SK-N-SH treated with all-trans-retinoic acid at 6 μM for 48 hours (cell line): ENCODE measurements around the gene FGFR3.

Source experiments
- ATAC-seq: fragments of 200-7000 bp; cut with Tn5 transposase; 3 replicates; pipeline ENCODE4 v1.9.1; 2020; ENCODE audit warnings: mild to moderate bottlenecking, moderate library complexity
- BACH2 ChIP-seq: fragments of 250-450 bp; sonication (Bioruptor Pico); IDR thresholded peaks from 2 replicates; pipeline ENCODE4 v1.9.0; 2021; ENCODE audit warnings: mild to moderate bottlenecking, borderline replicate concordance
- CREB5 ChIP-seq: fragments of 250-450 bp; sonication (Bioruptor Pico); IDR thresholded peaks from 2 replicates; pipeline ENCODE4 v1.5.1; 2020; ENCODE audit warnings: low read depth, mild to moderate bottlenecking, moderate library complexity
- CSDC2 ChIP-seq: fragments of 250-450 bp; sonication (Bioruptor Pico); IDR thresholded peaks from 2 replicates; pipeline ENCODE4 v1.5.0; 2020; ENCODE audit warnings: mild to moderate bottlenecking, moderate library complexity
- CSRNP3 ChIP-seq: fragments of 250-450 bp; sonication (Bioruptor Pico); IDR thresholded peaks from 2 replicates; pipeline ENCODE4 v1.5.1; 2021; ENCODE audit warnings: mild to moderate bottlenecking, moderate library complexity
- ESRRG ChIP-seq: fragments of 250-450 bp; sonication (Bioruptor Pico); IDR thresholded peaks from 2 replicates; pipeline ENCODE4 v1.6.1; 2021; ENCODE audit warnings: mild to moderate bottlenecking
- GLIS3 ChIP-seq: fragments of 250-450 bp; sonication (Bioruptor Pico); IDR thresholded peaks from 2 replicates; pipeline ENCODE4 v1.5.0; 2020; ENCODE audit warnings: mild to moderate bottlenecking, moderate library complexity
- ISL1 ChIP-seq: fragments of 250-450 bp; sonication (Bioruptor Pico); IDR thresholded peaks from 2 replicates; pipeline ENCODE4 v2.1.2; 2022; ENCODE audit warnings: mild to moderate bottlenecking, moderate library complexity
- POU6F1 ChIP-seq: fragments of 250-450 bp; sonication (Bioruptor Pico); IDR thresholded peaks from 2 replicates; pipeline ENCODE4 v1.8.0; 2021; ENCODE audit warnings: low read depth, mild to moderate bottlenecking, moderate library complexity, borderline replicate concordance
- RARB ChIP-seq: fragments of 250-450 bp; sonication (Bioruptor Pico); IDR thresholded peaks from 2 replicates; pipeline ENCODE4 v1.8.0; 2021; ENCODE audit warnings: mild to moderate bottlenecking, moderate library complexity
- TCF4 ChIP-seq: fragments of 250-450 bp; sonication (Bioruptor Pico); IDR thresholded peaks from 2 replicates; pipeline ENCODE4 v1.8.0; 2021; ENCODE audit warnings: mild to moderate bottlenecking, moderate library complexity, borderline replicate concordance
- TOX ChIP-seq: fragments of 250-450 bp; sonication (Bioruptor Pico); IDR thresholded peaks from 2 replicates; pipeline ENCODE4 v1.8.0; 2021; ENCODE audit warnings: mild to moderate bottlenecking, moderate library complexity, borderline replicate concordance
- TSHZ2 ChIP-seq: fragments of 250-450 bp; sonication (Bioruptor Pico); IDR thresholded peaks from 2 replicates; pipeline ENCODE4 v1.5.0; 2020; ENCODE audit warnings: mild to moderate bottlenecking, moderate library complexity
- ZC3H10 ChIP-seq: fragments of 250-450 bp; sonication (Bioruptor Pico); IDR thresholded peaks from 2 replicates; pipeline ENCODE4 v1.5.1; 2021; ENCODE audit warnings: mild to moderate bottlenecking, moderate library complexity
- ZFP3 ChIP-seq: fragments of 250-450 bp; sonication (Bioruptor Pico); IDR thresholded peaks from 2 replicates; pipeline ENCODE4 v1.5.0; 2020; ENCODE audit warnings: mild to moderate bottlenecking, moderate library complexity
- ZFP30 ChIP-seq: fragments of 450-650 bp; formaldehyde crosslinking; IDR thresholded peaks from 2 replicates; pipeline ENCODE4 v1.5.0; 2022; ENCODE audit warnings: mild to moderate bottlenecking, moderate library complexity
- ZNF565 ChIP-seq: fragments of 450-650 bp; formaldehyde crosslinking; conservative IDR thresholded peaks from 2 replicates; pipeline ENCODE4 v1.5.0; 2020; ENCODE audit warnings: low read depth, mild to moderate bottlenecking, moderate library complexity
- ZNF70 ChIP-seq: fragments of 450-650 bp; formaldehyde crosslinking; IDR thresholded peaks from 2 replicates; pipeline ENCODE4 v1.5.0; 2020; ENCODE audit warnings: mild to moderate bottlenecking, moderate library complexity

Gene FGFR3

GRCh38 chr4:1854752-1855151 is 61.7 kb downstream of the FGFR3 start:
- TF ChIP-seq CSDC2 (CRISPR knock-in tag) = no peak
- TF ChIP-seq CSRNP3 (CRISPR knock-in tag) = no peak
- TF ChIP-seq ZFP3 (CRISPR knock-in tag) = no peak
- no peak for TF ChIP-seq ZNF70 (CRISPR knock-in tag)
- TF ChIP-seq ESRRG (CRISPR knock-in tag) = no peak
- TF ChIP-seq GLIS3 = no peak
- TF ChIP-seq CREB5 (CRISPR knock-in tag) = no peak
- ATAC-seq = no peak

- TF ChIP-seq BACH2 (CRISPR knock-in tag) = 0 out of 2 replicates have a peak, but pooled peaks have one; percentile 2
- TF ChIP-seq TOX (CRISPR knock-in tag) = no peak
- ATAC-seq = no peak; the same call in 2 of the 3 replicates
Observed at GRCh38 chr4:1855333-1856070, 62.4 kb downstream of the FGFR3 start.

- TF ChIP-seq CSRNP3 (CRISPR knock-in tag) (no peak), ZNF565 (CRISPR knock-in tag) (no peak), TSHZ2 (CRISPR knock-in tag) (peak; percentile 65; the same call in 1 of the 2 replicates), ESRRG (CRISPR knock-in tag) (no peak)
- peak; percentile 98 for ATAC-seq
Observed at GRCh38 chr4:1856071-1856942, 63.2 kb downstream of the FGFR3 start, which contains the start of gene LETM1. Gene LETM1, minus strand, starts transcription at chr4:1856156. Its CDS starts 206 bp downstream, at chr4:1855950.

GRCh38 chr4:1856943-1857699 is 64.0 kb downstream of the FGFR3 start:
- ATAC-seq = peak; percentile 15
- TF ChIP-seq TCF4 (no peak), ZFP30 (CRISPR knock-in tag) (no peak), ZFP3 (CRISPR knock-in tag) (no peak)

GRCh38 chr4:1857931-1858330 is 64.8 kb downstream of the FGFR3 start:
- TF ChIP-seq RARB (CRISPR knock-in tag) (no peak), ZC3H10 (no peak), GLIS3 (no peak), POU6F1 (CRISPR knock-in tag) (no peak), ISL1 (CRISPR knock-in tag) (no peak), CREB5 (CRISPR knock-in tag) (no peak)
- ATAC-seq = no peak
